ENCODE data around the gene PTGES3L.

PTGES3L gene

GRCh38 chr17:42918902-42919521 is 60.9 kb downstream of the PTGES3L start:
- DNase-seq: no peak
